Vagina (tissue), 2 donors: ENCODE results near the gene PRM1. TPM values are rescaled to one million over a fixed set of nuclear protein-coding genes. Genes with fewer than 3 reads are reported as not detected.

Experiments used
- DNase-seq, 2 donors: peaks; one replicate each; pipeline ENCODE4 v3.0.0-alpha.2; 2017; ENCODE audit errors: extremely low spot score in 2 of 2
- H3K27ac ChIP-seq: fragments of 200-600 bp; sonication (generic); one replicate; pipeline ENCODE4 v1.5.1; 2019
- H3K27me3 ChIP-seq: fragments of 200-600 bp; sonication (generic); one replicate; pipeline ENCODE4 v1.5.1; 2019
- H3K36me3 ChIP-seq, 2 donors: fragments of 200-600 bp; sonication (generic); one replicate each; pipeline ENCODE4 v1.5.1; 2017 to 2019
- H3K4me1 ChIP-seq: fragments of 200-600 bp; sonication (generic); one replicate; pipeline ENCODE4 v1.5.1; 2019
- H3K4me3 ChIP-seq, 2 donors: fragments of 200-600 bp; sonication (generic); 1 replicate in 1 of 2; 2 replicates in 1 of 2; pipeline ENCODE4 v1.5.1; 2016 to 2019
- H3K9me3 ChIP-seq: fragments of 200-600 bp; sonication (generic); one replicate; pipeline ENCODE4 v1.5.1; 2019
- POLR2A ChIP-seq, 2 donors: fragments of 450-650 bp; IDR thresholded peaks; one replicate each; pipeline ENCODE4 v1.6.1; 2017; ENCODE audit warnings: antibody characterized with exemption in 2 of 2, mild to moderate bottlenecking in 2 of 2, moderate library complexity in 2 of 2
- POLR2AphosphoS5 ChIP-seq, 2 donors: sonication (generic); formaldehyde crosslinking; IDR thresholded peaks; one replicate each; pipeline ENCODE4 v1.9.0; 2017; ENCODE audit warnings: antibody characterized with exemption in 2 of 2, mild to moderate bottlenecking in 2 of 2, low read depth in 1 of 2; ENCODE audit not compliant: insufficient read depth in 1 of 2
- intact Hi-C: fragments of 100-400 bp; cut with DNase I; formaldehyde crosslinking; loops from one replicate; pipeline ENCODE4 v1.15.1; 2023
- total RNA-seq: library from RNA; depleted of rRNA; stranded (reverse); fragments of >200 nt; gene quantifications from one replicate; pipeline ENCODE4 v1.2.3, GENCODE V29; 2016
- TF ChIP-seq, protein P1 (sequence below), 3 experiments: fragments of 450-650 bp in 2 of 3; fragments of 200-600 bp in 1 of 3; sonication (generic) in 1 of 3; IDR thresholded peaks; one replicate each; pipeline ENCODE4 v1.5.1; 2017 to 2019; ENCODE audit warnings: antibody characterized with exemption in 3 of 3, mild to moderate bottlenecking in 2 of 3, moderate library complexity in 2 of 3

Gene PRM1, protein sequence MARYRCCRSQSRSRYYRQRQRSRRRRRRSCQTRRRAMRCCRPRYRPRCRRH
- not detected for total RNA-seq

DNA sequence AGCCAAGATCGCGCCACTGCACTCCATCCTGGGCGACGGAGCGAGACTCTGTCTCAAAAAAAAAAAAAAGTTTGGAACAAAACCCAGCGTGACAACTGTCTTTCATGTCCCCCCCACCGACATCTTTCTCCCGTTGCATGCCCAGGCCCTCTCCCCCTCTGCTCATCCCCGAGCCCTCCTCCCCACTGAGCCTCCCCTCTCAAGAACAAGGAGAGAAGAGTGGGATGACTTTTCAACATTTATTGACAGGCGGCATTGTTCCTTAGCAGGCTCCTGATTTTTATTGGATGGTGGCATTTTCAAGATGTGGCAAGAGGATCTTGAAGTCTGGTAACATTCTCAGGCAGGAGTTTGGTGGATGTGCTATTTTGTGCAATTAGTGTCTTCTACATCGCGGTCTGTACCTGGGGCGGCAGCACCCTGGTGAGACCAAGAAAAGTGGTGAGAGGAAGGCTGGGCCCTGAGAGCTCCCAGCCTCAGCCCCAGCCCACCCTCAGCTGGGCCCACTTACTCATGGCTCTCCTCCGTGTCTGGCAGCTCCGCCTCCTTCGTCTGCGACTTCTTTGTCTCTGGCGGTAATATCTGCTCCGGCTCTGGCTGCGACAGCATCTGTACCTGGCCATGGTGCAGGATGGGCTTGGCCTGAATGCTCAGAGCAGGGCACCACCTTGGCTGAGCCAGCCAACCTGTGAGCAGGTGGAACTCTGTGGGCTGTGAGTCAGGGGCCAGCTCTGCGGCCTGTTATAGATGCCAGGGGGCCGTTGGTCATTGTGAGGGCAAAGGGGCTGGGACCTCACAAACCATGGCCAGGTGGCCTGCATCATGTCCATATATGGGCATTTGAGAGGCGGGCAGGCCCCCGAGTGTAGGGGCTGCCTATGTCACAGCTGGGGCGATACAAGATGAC, at the start of gene PRM1:
Gene PRM1 (minus strand): TSS at position 715 of the 907 bp plus-strand sequence. CDS start 92 bp downstream, at position 623.
- no peak for DNase-seq
- Histone ChIP-seq H3K27ac (no peak within 1 kb of the TSS), H3K9me3 (no peaks in the 10 kb centered on the region), H3K4me1 (no peaks in the 10 kb centered on the region), H3K4me3 (no peak within 1 kb of the TSS), H3K36me3 (no peaks in the 10 kb centered on the region), H3K27me3 (no peaks in the 10 kb centered on the region)
- TF ChIP-seq POLR2A (IDR thresholded peaks at IDR 0.05) (no peak), POLR2AphosphoS5 (IDR thresholded peaks at IDR 0.05; ENCODE audit: insufficient read depth in 1 of 2, low read depth in 1 of 2) (no peak)
- TF ChIP-seq, protein P1, sequence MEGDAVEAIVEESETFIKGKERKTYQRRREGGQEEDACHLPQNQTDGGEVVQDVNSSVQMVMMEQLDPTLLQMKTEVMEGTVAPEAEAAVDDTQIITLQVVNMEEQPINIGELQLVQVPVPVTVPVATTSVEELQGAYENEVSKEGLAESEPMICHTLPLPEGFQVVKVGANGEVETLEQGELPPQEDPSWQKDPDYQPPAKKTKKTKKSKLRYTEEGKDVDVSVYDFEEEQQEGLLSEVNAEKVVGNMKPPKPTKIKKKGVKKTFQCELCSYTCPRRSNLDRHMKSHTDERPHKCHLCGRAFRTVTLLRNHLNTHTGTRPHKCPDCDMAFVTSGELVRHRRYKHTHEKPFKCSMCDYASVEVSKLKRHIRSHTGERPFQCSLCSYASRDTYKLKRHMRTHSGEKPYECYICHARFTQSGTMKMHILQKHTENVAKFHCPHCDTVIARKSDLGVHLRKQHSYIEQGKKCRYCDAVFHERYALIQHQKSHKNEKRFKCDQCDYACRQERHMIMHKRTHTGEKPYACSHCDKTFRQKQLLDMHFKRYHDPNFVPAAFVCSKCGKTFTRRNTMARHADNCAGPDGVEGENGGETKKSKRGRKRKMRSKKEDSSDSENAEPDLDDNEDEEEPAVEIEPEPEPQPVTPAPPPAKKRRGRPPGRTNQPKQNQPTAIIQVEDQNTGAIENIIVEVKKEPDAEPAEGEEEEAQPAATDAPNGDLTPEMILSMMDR (IDR thresholded peaks at IDR 0.05), result no peak
- intact Hi-C loops, result no loop called here

DNA sequence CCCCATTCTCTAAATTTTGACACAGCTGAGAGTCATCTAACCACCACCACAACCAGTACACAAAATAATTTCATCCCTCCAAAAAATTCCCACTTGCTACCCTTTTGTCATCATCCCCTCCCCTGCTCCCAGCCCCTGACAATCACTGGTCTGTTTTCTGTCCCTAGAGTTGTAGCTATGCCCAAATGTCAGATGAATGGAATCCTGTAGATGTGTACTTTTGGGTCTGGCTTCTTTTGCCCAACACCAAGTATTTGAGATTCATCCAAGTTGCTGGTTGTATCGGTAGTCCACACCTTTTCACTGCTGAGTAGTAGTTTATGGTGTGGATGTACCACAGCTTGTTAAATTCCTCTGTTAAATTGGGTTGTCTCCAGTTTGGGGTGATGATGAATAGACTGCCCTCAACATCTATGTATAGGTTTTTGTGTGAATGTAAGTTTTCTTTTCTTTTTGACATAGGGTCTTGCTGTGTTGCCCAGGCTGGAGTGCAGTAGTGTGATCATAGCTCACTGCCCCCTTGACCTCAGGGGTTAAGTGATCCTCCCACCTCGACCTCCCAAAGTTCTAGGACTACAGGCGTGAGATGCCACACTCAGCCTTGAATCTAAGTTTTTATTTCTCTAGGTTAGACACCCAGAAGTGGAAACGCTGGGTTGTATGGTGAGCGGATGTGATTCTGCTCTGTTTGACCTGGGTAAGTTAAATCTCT, 49.6 kb upstream of the PRM1 start:
- DNase-seq, result no peak
- Histone ChIP-seq H3K4me1 (peaks cover 18% of the 10 kb centered on the region), H3K27ac (no peak overlapping the region), H3K36me3 (no peaks in the 10 kb centered on the region), H3K4me3 (no peak overlapping the region), H3K27me3 (no peaks in the 10 kb centered on the region), H3K9me3 (no peaks in the 10 kb centered on the region)
- TF ChIP-seq, protein P1 (IDR thresholded peaks at IDR 0.05), result no peak
- no peak for TF ChIP-seq POLR2A (IDR thresholded peaks at IDR 0.05)
- TF ChIP-seq POLR2AphosphoS5 (IDR thresholded peaks at IDR 0.05; ENCODE audit: insufficient read depth in 1 of 2, low read depth in 1 of 2), result no peak
- intact Hi-C loops, result no loop called here

DNA sequence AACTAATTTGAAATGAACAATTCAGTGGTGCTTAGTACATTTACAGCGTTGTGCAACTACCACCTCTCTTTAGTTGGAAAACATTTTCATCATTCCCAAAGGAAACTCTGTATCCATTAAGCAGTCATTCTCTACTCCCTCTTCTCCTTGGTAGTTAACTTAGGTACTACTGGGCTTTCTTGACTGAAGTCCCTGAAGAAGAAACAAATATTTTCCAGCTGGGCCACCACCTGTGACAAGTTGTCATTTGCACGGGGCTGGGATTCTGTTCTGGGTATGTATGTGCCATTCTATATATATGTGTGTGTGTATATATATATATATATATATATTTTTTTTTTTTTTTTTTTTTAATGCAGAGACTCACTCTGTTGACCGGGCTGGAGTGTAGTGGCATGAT, 48.8 kb upstream of the PRM1 start:
- Histone ChIP-seq H3K9me3 (no peaks in the 10 kb centered on the region), H3K4me1 (peaks cover 18% of the 10 kb centered on the region), H3K4me3 (no peak overlapping the region), H3K27me3 (no peaks in the 10 kb centered on the region), H3K27ac (no peak overlapping the region), H3K36me3 (no peaks in the 10 kb centered on the region)
- DNase-seq, result no peak
- TF ChIP-seq POLR2A (IDR thresholded peaks at IDR 0.05) (no peak), POLR2AphosphoS5 (IDR thresholded peaks at IDR 0.05; ENCODE audit: insufficient read depth in 1 of 2, low read depth in 1 of 2) (no peak)
- TF ChIP-seq, protein P1 (IDR thresholded peaks at IDR 0.05), result no peak
- intact Hi-C loops, result no loop called here

DNA sequence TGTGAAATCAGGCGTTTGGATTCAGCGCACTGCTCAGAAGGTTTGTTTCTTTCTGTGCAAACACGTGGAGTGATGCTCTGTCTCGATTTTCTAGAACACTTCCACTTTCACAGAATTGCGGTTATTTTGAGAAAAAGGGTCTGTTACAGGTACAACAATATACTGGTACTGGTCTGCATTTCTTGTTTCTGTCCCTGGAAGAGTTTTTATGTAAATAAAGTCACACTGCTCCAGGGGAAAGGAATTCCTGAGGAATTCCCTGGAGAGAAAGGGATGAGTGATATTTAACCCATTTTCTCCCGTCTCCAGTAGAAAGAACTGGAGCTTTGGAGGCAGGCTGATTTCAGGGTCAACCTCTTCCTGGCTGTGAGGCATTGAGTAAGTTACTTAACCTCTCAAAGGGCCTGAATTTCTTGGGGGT, 48.0 kb upstream of the PRM1 start:
- peak overlapping the region; percentile 62 for H3K27ac ChIP-seq
- no peaks in the 10 kb centered on the region for H3K36me3 ChIP-seq
- H3K4me1 ChIP-seq, result peaks cover 18% of the 10 kb centered on the region
- no peak overlapping the region for H3K4me3 ChIP-seq
- no peak for DNase-seq
- intact Hi-C loops, result no loop called here
- no peaks in the 10 kb centered on the region for H3K27me3 ChIP-seq
- no peaks in the 10 kb centered on the region for H3K9me3 ChIP-seq
- no peak for TF ChIP-seq POLR2A (IDR thresholded peaks at IDR 0.05)
- no peak for TF ChIP-seq POLR2AphosphoS5 (IDR thresholded peaks at IDR 0.05; ENCODE audit: insufficient read depth in 1 of 2, low read depth in 1 of 2)
- TF ChIP-seq, protein P1 (IDR thresholded peaks at IDR 0.05), result no peak
